PFSK-1 (cell line): ENCODE measurements around the gene TRAP1.

ENCODE experiments used
- POLR2AphosphoS5 ChIP-seq: IDR thresholded peaks from 2 replicates; pipeline ENCODE4 v1.6.1; 2012; ENCODE audit warnings: low read depth, mild to moderate bottlenecking, control low read depth, low read length, moderate library complexity
- REST ChIP-seq, 2 experiments: IDR thresholded peaks; 2 replicates each; pipeline versions ENCODE4 v1.6.1 to v1.8.0; 2011 to 2012; ENCODE audit warnings: low read depth in 2 of 2, low read length in 2 of 2, control low read depth in 1 of 2, inconsistent platforms in 1 of 2, mild to moderate bottlenecking in 1 of 2, moderate library complexity in 1 of 2; ENCODE audit not compliant: insufficient read depth in 1 of 2
- SIN3A ChIP-seq: IDR thresholded peaks from 2 replicates; pipeline ENCODE4 v1.6.1; 2012; ENCODE audit warnings: mild to moderate bottlenecking, low read length, moderate library complexity, borderline replicate concordance; ENCODE audit not compliant: insufficient read depth

DNA sequence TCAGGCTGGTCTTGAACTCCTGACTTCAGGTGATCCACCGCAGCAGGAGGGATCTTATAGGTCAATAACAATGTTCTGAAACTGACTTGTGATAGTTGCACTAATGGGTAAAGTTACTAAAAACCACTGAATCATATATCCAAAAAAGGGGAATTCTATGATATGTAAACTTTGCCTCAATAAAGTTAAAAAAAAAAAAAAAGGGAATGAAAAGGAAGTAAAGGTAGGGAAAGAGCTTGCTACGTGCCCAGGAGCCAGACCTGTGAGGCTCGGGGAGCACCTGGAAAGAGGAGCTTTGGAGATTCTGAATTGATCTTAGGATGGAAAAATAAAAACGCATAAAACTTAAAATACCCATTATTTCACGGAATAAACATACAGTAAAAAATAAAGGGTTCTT lies 20.8 kb upstream of the TRAP1 start:
- TF ChIP-seq SIN3A (no peak), POLR2AphosphoS5 (no peak), REST (IDR thresholded peaks at IDR 0.05; ENCODE audit: insufficient read depth in 1 of 2, low read depth in 2 of 2, low read length in 2 of 2) (no peak)
